Measurements from ENCODE around the gene ITPRID1. TPM values are rescaled to one million over a fixed set of nuclear protein-coding genes. Genes with fewer than 3 reads are reported as not detected.

The ITPRID1 gene
- total RNA-seq, 1 experiment from 2014 or later = not detected

DNA sequence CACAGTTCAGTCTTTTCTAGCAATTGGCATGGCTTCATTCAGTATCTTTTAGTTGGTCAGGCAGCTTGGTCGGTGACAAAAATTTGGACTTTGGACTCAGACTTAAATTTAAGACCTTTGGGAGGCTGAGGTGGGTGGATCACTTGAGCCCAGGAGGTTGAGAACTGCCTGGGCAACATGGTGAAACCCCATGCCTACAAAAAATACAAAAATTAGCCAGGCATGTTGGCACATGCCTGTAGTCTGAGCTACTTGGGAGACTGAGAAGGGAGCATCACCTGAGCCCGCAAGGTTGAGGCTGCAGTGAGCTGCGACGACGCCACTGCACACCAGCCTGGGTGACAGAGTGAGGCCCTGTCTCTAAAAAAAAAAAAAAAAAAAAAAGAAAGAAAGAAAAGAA lies 19.5 kb upstream of the ITPRID1 start:
- peaks cover 13% of the 10 kb centered on the region; the same call in 1 of the 2 replicates for H3K27me3 ChIP-seq (ENCODE audit: insufficient read depth, low read length)
- no peak overlapping the region for H3K4me2 ChIP-seq (ENCODE audit: low read length)
- intact Hi-C loops (cut with micrococcal nuclease) = no loop called here
- H3K27ac ChIP-seq (ENCODE audit: low read depth, low read length) = no peak overlapping the region
- no peak for TF ChIP-seq ATF3 (IDR thresholded peaks at IDR 0.05)
- TF ChIP-seq EZH2 (IDR thresholded peaks at IDR 0.05) = no peak
- no peak for TF ChIP-seq ZFX (IDR thresholded peaks at IDR 0.05)
- TF ChIP-seq CEBPB (IDR thresholded peaks at IDR 0.05; ENCODE audit: low read depth) = no peak
- TF ChIP-seq RAD21 (IDR thresholded peaks at IDR 0.05; ENCODE audit: low read depth) = no peak
- TF ChIP-seq, protein P1, sequence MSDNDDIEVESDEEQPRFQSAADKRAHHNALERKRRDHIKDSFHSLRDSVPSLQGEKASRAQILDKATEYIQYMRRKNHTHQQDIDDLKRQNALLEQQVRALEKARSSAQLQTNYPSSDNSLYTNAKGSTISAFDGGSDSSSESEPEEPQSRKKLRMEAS (IDR thresholded peaks at IDR 0.05) = no peak
- TF ChIP-seq, protein P2, sequence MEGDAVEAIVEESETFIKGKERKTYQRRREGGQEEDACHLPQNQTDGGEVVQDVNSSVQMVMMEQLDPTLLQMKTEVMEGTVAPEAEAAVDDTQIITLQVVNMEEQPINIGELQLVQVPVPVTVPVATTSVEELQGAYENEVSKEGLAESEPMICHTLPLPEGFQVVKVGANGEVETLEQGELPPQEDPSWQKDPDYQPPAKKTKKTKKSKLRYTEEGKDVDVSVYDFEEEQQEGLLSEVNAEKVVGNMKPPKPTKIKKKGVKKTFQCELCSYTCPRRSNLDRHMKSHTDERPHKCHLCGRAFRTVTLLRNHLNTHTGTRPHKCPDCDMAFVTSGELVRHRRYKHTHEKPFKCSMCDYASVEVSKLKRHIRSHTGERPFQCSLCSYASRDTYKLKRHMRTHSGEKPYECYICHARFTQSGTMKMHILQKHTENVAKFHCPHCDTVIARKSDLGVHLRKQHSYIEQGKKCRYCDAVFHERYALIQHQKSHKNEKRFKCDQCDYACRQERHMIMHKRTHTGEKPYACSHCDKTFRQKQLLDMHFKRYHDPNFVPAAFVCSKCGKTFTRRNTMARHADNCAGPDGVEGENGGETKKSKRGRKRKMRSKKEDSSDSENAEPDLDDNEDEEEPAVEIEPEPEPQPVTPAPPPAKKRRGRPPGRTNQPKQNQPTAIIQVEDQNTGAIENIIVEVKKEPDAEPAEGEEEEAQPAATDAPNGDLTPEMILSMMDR (IDR thresholded peaks at IDR 0.05 in 2 of 3, conservative IDR thresholded peaks at IDR 0.05 in 1 of 3; ENCODE audit: borderline replicate concordance in 1 of 3, insufficient read depth in 1 of 3, low read depth in 2 of 3, low read length in 2 of 3) = no peak
- TF ChIP-seq TCF7L2 (IDR thresholded peaks at IDR 0.05; ENCODE audit: borderline replicate concordance, extremely low read depth, insufficient read depth, insufficient read length) = no peak
- TF ChIP-seq, protein P3, sequence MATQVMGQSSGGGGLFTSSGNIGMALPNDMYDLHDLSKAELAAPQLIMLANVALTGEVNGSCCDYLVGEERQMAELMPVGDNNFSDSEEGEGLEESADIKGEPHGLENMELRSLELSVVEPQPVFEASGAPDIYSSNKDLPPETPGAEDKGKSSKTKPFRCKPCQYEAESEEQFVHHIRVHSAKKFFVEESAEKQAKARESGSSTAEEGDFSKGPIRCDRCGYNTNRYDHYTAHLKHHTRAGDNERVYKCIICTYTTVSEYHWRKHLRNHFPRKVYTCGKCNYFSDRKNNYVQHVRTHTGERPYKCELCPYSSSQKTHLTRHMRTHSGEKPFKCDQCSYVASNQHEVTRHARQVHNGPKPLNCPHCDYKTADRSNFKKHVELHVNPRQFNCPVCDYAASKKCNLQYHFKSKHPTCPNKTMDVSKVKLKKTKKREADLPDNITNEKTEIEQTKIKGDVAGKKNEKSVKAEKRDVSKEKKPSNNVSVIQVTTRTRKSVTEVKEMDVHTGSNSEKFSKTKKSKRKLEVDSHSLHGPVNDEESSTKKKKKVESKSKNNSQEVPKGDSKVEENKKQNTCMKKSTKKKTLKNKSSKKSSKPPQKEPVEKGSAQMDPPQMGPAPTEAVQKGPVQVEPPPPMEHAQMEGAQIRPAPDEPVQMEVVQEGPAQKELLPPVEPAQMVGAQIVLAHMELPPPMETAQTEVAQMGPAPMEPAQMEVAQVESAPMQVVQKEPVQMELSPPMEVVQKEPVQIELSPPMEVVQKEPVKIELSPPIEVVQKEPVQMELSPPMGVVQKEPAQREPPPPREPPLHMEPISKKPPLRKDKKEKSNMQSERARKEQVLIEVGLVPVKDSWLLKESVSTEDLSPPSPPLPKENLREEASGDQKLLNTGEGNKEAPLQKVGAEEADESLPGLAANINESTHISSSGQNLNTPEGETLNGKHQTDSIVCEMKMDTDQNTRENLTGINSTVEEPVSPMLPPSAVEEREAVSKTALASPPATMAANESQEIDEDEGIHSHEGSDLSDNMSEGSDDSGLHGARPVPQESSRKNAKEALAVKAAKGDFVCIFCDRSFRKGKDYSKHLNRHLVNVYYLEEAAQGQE (IDR thresholded peaks at IDR 0.05; ENCODE audit: low read depth) = no peak
- TF ChIP-seq EGR1 (IDR thresholded peaks at IDR 0.05; ENCODE audit: low read depth) = no peak
- no peak for TF ChIP-seq SP1 (IDR thresholded peaks at IDR 0.05; ENCODE audit: low read depth)
- no peak for TF ChIP-seq SIN3A (IDR thresholded peaks at IDR 0.05; ENCODE audit: low read depth)
- ATAC-seq (no peak), DNase-seq (ENCODE audit: low read depth, low spot score) (no peak)
- H3K4me3 ChIP-seq (replicated peaks in 1 of 2; ENCODE audit: low read depth in 1 of 2, low read length in 2 of 2) = no peak overlapping the region
- H3K4me1 ChIP-seq (ENCODE audit: control insufficient read depth in 1 of 2, insufficient read depth in 2 of 2, low read length in 2 of 2) = no peaks in the 10 kb centered on the region
- H3K9me3 ChIP-seq (ENCODE audit: control insufficient read depth in 1 of 2, insufficient read depth in 1 of 2, low read depth in 1 of 2, low read length in 2 of 2) = no peaks in the 10 kb centered on the region
- RAD21 ChIA-PET (ENCODE audit: low non-redundant PET in 1 of 2, low total read pairs in 2 of 2, uncharacterized antibody in 2 of 2, unreplicated experiment in 2 of 2) = no interaction called here
- H3K9ac ChIP-seq (ENCODE audit: low read length) = no peak overlapping the region
- H2AFZ ChIP-seq (ENCODE audit: low read depth, low read length, poor library complexity, severe bottlenecking) = no peak overlapping the region
- CTCF ChIA-PET = no interaction called here
- no peaks in the 10 kb centered on the region for H3K9me2 ChIP-seq (ENCODE audit: insufficient read depth)
- H3K36me3 ChIP-seq (ENCODE audit: control insufficient read depth in 1 of 2, insufficient read depth in 2 of 2, low read length in 2 of 2) = no peaks in the 10 kb centered on the region
- no TSS peak for BruUV-seq (replicated peaks)
- H4K20me1 ChIP-seq (ENCODE audit: insufficient read depth) = no peaks in the 10 kb centered on the region
- POLR2A ChIA-PET = no interaction called here
- H3K79me2 ChIP-seq (ENCODE audit: insufficient read depth, low read length) = no peaks in the 10 kb centered on the region

All from HCT116 (cell line).